Fibroblast of pulmonary artery (primary cell): Measurements from ENCODE around the gene RUFY1.

Experiments used
- DNase-seq: peaks from one replicate; pipeline ENCODE4 v3.0.0-alpha.2; 2010; ENCODE audit warnings: low read depth
- H3K4me3 ChIP-seq: replicated peaks from 2 replicates; pipeline ENCODE4 v1.5.1; 2011; ENCODE audit warnings: low read depth, mild to moderate bottlenecking, control low read depth, low read length, moderate library complexity
- TF ChIP-seq, protein P1 (sequence below): IDR thresholded peaks from 2 replicates; pipeline ENCODE4 v1.5.1; 2011; ENCODE audit warnings: mild to moderate bottlenecking, control low read depth, low read length, inconsistent platforms; ENCODE audit errors: missing control alignments

RUFY1 gene

DNA sequence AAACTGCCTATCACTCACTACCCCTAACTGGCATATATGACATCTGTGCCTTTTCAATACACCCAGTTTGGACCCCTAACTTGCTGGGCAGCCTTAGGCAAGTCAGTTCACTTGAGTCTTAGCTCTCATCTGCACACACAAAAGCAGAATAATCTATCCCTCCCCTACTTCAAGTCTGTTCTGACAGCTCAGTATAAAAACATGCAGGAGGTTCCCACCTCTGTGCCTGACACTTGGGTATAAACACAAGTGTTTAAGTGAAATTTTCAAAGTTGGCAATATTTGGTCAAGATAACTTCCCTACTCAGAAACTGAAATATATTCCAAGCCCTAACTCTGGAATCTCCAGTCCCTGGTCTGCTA lies 60.5 kb downstream of the RUFY1 start:
- no peak for DNase-seq
- no peak overlapping the region for H3K4me3 ChIP-seq
- TF ChIP-seq, protein P1, sequence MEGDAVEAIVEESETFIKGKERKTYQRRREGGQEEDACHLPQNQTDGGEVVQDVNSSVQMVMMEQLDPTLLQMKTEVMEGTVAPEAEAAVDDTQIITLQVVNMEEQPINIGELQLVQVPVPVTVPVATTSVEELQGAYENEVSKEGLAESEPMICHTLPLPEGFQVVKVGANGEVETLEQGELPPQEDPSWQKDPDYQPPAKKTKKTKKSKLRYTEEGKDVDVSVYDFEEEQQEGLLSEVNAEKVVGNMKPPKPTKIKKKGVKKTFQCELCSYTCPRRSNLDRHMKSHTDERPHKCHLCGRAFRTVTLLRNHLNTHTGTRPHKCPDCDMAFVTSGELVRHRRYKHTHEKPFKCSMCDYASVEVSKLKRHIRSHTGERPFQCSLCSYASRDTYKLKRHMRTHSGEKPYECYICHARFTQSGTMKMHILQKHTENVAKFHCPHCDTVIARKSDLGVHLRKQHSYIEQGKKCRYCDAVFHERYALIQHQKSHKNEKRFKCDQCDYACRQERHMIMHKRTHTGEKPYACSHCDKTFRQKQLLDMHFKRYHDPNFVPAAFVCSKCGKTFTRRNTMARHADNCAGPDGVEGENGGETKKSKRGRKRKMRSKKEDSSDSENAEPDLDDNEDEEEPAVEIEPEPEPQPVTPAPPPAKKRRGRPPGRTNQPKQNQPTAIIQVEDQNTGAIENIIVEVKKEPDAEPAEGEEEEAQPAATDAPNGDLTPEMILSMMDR: no peak

DNA sequence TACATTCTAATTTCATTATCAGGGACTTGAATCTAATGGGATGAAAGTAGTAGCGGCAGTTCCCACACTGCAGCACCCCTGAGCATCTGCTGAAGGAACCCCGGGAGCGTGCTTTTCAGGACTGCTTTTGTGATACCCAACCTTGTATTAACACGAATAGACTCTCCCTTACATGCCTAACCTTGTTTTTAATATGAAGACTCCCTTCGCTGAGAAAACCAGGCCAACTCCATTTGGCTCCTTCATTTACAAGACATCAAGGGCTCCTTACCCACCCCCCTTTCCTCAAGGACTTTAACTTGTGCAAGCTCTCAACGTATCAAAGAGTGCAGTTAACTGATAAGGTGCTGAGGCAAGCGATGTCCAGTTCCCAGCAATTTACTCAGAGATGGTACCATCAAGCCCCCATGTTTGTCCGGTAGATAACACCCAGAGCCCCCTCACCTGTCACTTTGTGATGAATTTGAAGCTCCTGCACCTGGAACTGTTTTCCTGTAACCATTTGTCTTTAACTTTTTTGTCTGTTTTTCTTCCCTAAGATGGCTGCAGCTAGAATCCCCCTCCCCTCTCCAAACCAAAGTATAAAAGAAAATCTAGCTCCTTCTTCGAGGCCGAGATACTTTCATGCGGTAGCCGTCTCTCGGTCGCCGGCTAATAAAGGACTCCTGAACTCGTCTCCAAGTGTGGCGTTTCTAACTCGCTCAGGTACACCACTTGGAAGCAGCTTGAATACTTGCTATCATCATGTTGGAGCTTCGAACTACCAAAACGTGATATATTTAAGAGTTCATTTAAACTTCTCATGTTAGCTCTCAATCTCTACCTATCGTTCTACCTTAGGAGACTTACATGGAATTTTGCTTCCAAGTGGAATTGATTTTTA lies 62.5 kb downstream of the RUFY1 start:
- TF ChIP-seq, protein P1: no peak
- no peak for DNase-seq
- H3K4me3 ChIP-seq: no peak overlapping the region

DNA sequence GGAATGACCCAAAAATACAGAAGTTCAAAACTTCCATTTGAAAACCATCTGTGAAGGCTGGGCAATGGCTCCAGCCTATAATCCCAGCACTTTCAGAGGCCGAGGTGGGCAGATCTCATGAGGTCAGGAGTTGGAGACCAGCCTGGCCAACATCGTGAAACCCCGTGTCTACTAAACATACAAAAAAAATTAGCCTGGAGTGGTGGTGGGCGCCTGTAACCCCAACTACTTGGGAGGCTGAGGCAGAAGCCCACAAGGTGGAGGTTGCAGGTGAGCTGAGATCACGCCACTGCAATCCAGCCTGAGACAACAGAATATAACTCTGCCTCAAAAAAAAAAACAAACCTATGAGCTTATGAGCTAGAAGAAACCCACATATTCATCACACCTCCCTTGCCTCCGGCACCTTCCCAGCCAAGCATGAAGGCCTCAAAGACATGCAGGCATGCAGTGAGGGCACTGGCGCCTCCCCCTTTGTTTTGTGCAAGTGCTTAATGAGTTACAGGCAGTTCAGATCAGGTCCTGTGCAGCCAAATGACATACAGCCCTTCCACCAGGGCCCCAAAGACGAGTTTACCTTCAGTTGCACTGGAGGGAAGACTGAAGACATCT lies 63.2 kb downstream of the RUFY1 start:
- no peak overlapping the region for H3K4me3 ChIP-seq
- DNase-seq: no peak
- TF ChIP-seq, protein P1: no peak

DNA sequence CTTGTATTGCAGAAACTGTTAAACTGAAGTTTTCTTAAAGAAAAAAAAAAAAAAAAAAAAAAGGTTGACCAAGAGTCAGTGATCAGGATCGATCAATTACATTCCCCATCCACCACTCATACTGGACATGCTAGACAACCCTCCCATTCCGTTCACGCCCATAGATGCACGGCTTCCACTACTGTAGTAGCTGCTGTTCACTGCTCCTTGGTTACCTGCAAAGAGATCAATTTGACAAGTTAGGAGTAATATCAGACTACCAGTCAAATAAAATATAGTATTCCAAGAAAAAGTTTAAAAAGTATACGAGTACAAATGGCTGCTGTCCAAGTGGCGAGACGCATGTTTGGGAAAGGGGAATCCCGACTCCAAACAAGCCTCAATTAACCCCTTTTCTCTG lies 64.4 kb downstream of the RUFY1 start:
- TF ChIP-seq, protein P1: no peak

DNA sequence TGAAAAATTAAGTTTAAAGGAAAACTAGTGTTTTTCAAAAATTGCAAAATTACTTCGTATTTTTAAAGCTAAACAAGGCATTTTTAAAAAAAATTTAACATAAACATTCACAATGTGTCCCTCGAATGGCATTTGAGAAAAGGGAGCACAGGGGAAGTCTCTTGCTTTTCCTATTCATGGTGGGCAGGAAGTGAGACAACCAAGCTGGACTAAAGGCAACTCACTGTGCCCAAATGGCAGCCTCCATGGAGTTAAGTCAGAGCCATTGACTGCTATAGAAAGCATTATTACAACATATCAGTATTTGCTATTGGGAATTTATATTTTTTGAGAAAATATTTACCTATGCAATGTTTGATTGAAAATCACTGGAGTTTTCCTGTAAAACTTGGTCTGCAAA lies 64.8 kb downstream of the RUFY1 start:
- no peak for DNase-seq
- TF ChIP-seq, protein P1: no peak
- no peak overlapping the region for H3K4me3 ChIP-seq

More for the DNA sequence above, 64.4 kb downstream of the RUFY1 start:
- no peak for DNase-seq
- no peak overlapping the region for H3K4me3 ChIP-seq

DNA sequence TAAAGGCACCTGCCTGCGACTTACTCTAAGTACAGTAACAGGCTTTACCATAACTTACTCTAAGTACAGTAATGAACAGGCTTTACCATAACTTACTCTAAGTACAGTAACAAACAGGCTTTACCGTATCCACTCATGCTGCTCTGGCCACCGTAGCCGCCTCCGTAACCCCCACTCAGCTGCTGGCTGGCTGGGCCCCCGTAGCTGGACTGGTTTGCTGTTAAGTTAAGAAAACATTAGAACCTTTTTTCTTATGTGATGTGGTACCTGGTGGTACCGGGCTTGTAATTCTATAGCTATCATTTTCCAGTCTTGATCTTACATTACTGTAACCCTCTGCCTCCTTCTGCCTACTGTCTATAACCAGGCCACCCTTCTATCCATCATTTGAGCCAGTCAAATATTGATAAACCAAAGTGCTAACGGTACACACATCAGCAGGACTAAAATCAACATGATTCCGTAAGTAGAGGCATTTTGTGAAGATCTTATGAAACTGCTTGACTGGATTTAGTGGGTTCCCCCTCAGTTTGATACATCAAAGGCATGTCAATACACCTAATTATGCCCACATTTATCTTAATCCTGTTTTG lies 65.7 kb downstream of the RUFY1 start:
- H3K4me3 ChIP-seq: no peak overlapping the region
- no peak for DNase-seq
- TF ChIP-seq, protein P1: no peak
